ENCODE results near the gene RILPL2. TPM values are rescaled to one million over a fixed set of nuclear protein-coding genes. Genes with fewer than 3 reads are reported as not detected.
"Not testable (repeated sequence)": the region's sequence is repeated elsewhere in the genome, so short reads cannot be mapped to it uniquely, and the experiment has no call there.

RILPL2 gene
- total RNA-seq, 2 donors from 2014 or later = 9.7 to 12.2 TPM

- no peaks in the 10 kb centered on the region for H3K36me3 Mint-ChIP-seq
- no peaks in the 10 kb centered on the region for H3K9me3 Mint-ChIP-seq
- ATAC-seq (no peak), DNase-seq (ENCODE audit: low spot score) (no peak)
- no peaks in the 10 kb centered on the region for H3K27me3 Mint-ChIP-seq
- H3K27ac Mint-ChIP-seq = no peak overlapping the region
- H3K4me3 Mint-ChIP-seq = no peak overlapping the region
- peaks cover 2% of the 10 kb centered on the region in 2 donors for H3K4me1 Mint-ChIP-seq (ENCODE audit: low read depth in 2 of 2)
Measured at GRCh38 chr12:123442774-123443173, 6.3 kb upstream of the RILPL2 start.

- H3K27ac Mint-ChIP-seq = no peak overlapping the region
- H3K9me3 Mint-ChIP-seq = no peaks in the 10 kb centered on the region
- no peak overlapping the region for H3K4me3 Mint-ChIP-seq
- DNase-seq (ENCODE audit: low spot score) (no peak), ATAC-seq (no peak)
- peaks cover 0 to 5% of the 10 kb centered on the region in 2 donors for H3K4me1 Mint-ChIP-seq (ENCODE audit: low read depth in 2 of 2)
- H3K27me3 Mint-ChIP-seq = no peaks in the 10 kb centered on the region
- H3K36me3 Mint-ChIP-seq = no peaks in the 10 kb centered on the region
Measured at GRCh38 chr12:123441523-123442164, 5.2 kb upstream of the RILPL2 start.

- no peaks in the 10 kb centered on the region for H3K36me3 Mint-ChIP-seq
- no peaks in the 10 kb centered on the region for H3K9me3 Mint-ChIP-seq
- no peak for DNase-seq (ENCODE audit: low spot score)
- H3K4me3 Mint-ChIP-seq = peak overlapping the region; percentile 97
- no peak for ATAC-seq
- no peaks in the 10 kb centered on the region for H3K27me3 Mint-ChIP-seq
- peak overlapping the region; percentile 93 to 94 for H3K27ac Mint-ChIP-seq
- H3K4me1 Mint-ChIP-seq (ENCODE audit: low read depth in 2 of 2) = peaks cover 36 to 38% of the 10 kb centered on the region in 2 donors
Measured at GRCh38 chr12:123435636-123436016, 858 bp downstream of the RILPL2 start.

- no peaks in the 10 kb centered on the region for H3K9me3 Mint-ChIP-seq
- H3K27ac Mint-ChIP-seq = peak overlapping the region; percentile 81 to 92
- peaks cover 38 to 43% of the 10 kb centered on the region in 2 donors for H3K4me1 Mint-ChIP-seq (ENCODE audit: low read depth in 2 of 2)
- H3K27me3 Mint-ChIP-seq = no peaks in the 10 kb centered on the region
- ATAC-seq (no peak), DNase-seq (ENCODE audit: low spot score) (no peak)
- H3K4me3 Mint-ChIP-seq = peak overlapping the region; percentile 88
- peaks cover 5% of the 10 kb centered on the region for H3K36me3 Mint-ChIP-seq
Measured at GRCh38 chr12:123433615-123434014, 2.9 kb downstream of the RILPL2 start.

GRCh38 chr12:123431951-123432817, 4.3 kb downstream of the RILPL2 start:
- DNase-seq (ENCODE audit: low spot score) (peak; percentile 76), ATAC-seq (peak in 1 of 2 donors; percentile 49)
- peaks cover 38 to 50% of the 10 kb centered on the region in 2 donors for H3K4me1 Mint-ChIP-seq (ENCODE audit: low read depth in 2 of 2)
- H3K4me3 Mint-ChIP-seq = peak overlapping the region; percentile 88
- H3K27me3 Mint-ChIP-seq, H3K36me3 Mint-ChIP-seq, H3K9me3 Mint-ChIP-seq: not testable (repeated sequence)
- H3K27ac Mint-ChIP-seq = peak overlapping the region; percentile 81 to 92

- not testable (repeated sequence) for H3K36me3 Mint-ChIP-seq; H3K27me3 Mint-ChIP-seq; ATAC-seq; DNase-seq (ENCODE audit: low spot score); H3K9me3 Mint-ChIP-seq; H3K4me3 Mint-ChIP-seq
- H3K4me1 Mint-ChIP-seq (ENCODE audit: low read depth in 2 of 2) = peaks cover 24 to 46% of the 10 kb centered on the region in 2 donors
- peak overlapping the region in 1 of 2 donors; percentile 68 for H3K27ac Mint-ChIP-seq
Measured at GRCh38 chr12:123429101-123429500, 7.4 kb downstream of the RILPL2 start.

GRCh38 chr12:123428591-123428990, 7.9 kb downstream of the RILPL2 start:
- peaks cover 22 to 44% of the 10 kb centered on the region in 2 donors for H3K4me1 Mint-ChIP-seq (ENCODE audit: low read depth in 2 of 2)
- H3K27me3 Mint-ChIP-seq = no peaks in the 10 kb centered on the region
- peak overlapping the region; percentile 51 for H3K4me3 Mint-ChIP-seq
- DNase-seq (ENCODE audit: low spot score) (no peak), ATAC-seq (no peak)
- peak overlapping the region in 1 of 2 donors; percentile 68 for H3K27ac Mint-ChIP-seq
- H3K36me3 Mint-ChIP-seq = peaks cover 6% of the 10 kb centered on the region
- no peaks in the 10 kb centered on the region for H3K9me3 Mint-ChIP-seq

GRCh38 chr12:123427036-123427769, 9.3 kb downstream of the RILPL2 start:
- Mint-ChIP-seq H3K27ac (peak overlapping the region; percentile 68 to 70), H3K27me3 (no peaks in the 10 kb centered on the region), H3K4me3 (peak overlapping the region; percentile 51), H3K4me1 (ENCODE audit: low read depth in 2 of 2) (peaks cover 11 to 30% of the 10 kb centered on the region in 2 donors), H3K36me3 (peaks cover 6% of the 10 kb centered on the region), H3K9me3 (no peaks in the 10 kb centered on the region)
- DNase-seq (ENCODE audit: low spot score) (no peak), ATAC-seq (peak in 1 of 2 donors; percentile 67)

GRCh38 chr12:123421314-123421713, 15.2 kb downstream of the RILPL2 start:
- no peaks in the 10 kb centered on the region for H3K27me3 Mint-ChIP-seq
- H3K4me3 Mint-ChIP-seq = no peak overlapping the region
- H3K4me1 Mint-ChIP-seq (ENCODE audit: low read depth in 2 of 2) = peaks cover 0 to 4% of the 10 kb centered on the region in 2 donors
- DNase-seq (ENCODE audit: low spot score) = no peak
- H3K27ac Mint-ChIP-seq = no peak overlapping the region
- H3K36me3 Mint-ChIP-seq = peaks cover 7% of the 10 kb centered on the region
- H3K9me3 Mint-ChIP-seq = no peaks in the 10 kb centered on the region
- ATAC-seq = no peak

GRCh38 chr12:123410041-123410412, 26.5 kb downstream of the RILPL2 start:
- ATAC-seq = no peak
- no peaks in the 10 kb centered on the region for H3K9me3 Mint-ChIP-seq
- H3K27me3 Mint-ChIP-seq = no peaks in the 10 kb centered on the region
- DNase-seq (ENCODE audit: low spot score) = no peak
- no peak overlapping the region for H3K4me3 Mint-ChIP-seq
- no peak overlapping the region for H3K27ac Mint-ChIP-seq
- H3K36me3 Mint-ChIP-seq = no peaks in the 10 kb centered on the region
- peaks cover 0 to 4% of the 10 kb centered on the region in 2 donors for H3K4me1 Mint-ChIP-seq (ENCODE audit: low read depth in 2 of 2)

- H3K27me3 Mint-ChIP-seq; H3K9me3 Mint-ChIP-seq; DNase-seq (ENCODE audit: low spot score); ATAC-seq; H3K4me3 Mint-ChIP-seq; H3K27ac Mint-ChIP-seq; H3K36me3 Mint-ChIP-seq; H3K4me1 Mint-ChIP-seq (ENCODE audit: low read depth in 2 of 2): not testable (repeated sequence)
Measured at GRCh38 chr12:123409284-123410040, 27.0 kb downstream of the RILPL2 start.

GRCh38 chr12:123408619-123409018, 27.9 kb downstream of the RILPL2 start:
- H3K4me3 Mint-ChIP-seq; H3K27me3 Mint-ChIP-seq; ATAC-seq; H3K4me1 Mint-ChIP-seq (ENCODE audit: low read depth in 2 of 2); DNase-seq (ENCODE audit: low spot score); H3K27ac Mint-ChIP-seq; H3K36me3 Mint-ChIP-seq; H3K9me3 Mint-ChIP-seq: not testable (repeated sequence)

- not testable (repeated sequence) for ATAC-seq; H3K9me3 Mint-ChIP-seq; H3K27me3 Mint-ChIP-seq; H3K4me3 Mint-ChIP-seq; DNase-seq (ENCODE audit: low spot score); H3K36me3 Mint-ChIP-seq; H3K4me1 Mint-ChIP-seq (ENCODE audit: low read depth in 2 of 2); H3K27ac Mint-ChIP-seq
Measured at GRCh38 chr12:123407934-123408333, 28.6 kb downstream of the RILPL2 start.
